ENCODE data around the gene UNC93A.
"Not testable (repeated sequence)": the region's sequence is repeated elsewhere in the genome, so short reads cannot be mapped to it uniquely, and the experiment has no call there.

Gene UNC93A

GRCh38 chr6:167345960-167346359 lies 54.8 kb downstream of the UNC93A start:
- DNase-seq, result no peak

DNA sequence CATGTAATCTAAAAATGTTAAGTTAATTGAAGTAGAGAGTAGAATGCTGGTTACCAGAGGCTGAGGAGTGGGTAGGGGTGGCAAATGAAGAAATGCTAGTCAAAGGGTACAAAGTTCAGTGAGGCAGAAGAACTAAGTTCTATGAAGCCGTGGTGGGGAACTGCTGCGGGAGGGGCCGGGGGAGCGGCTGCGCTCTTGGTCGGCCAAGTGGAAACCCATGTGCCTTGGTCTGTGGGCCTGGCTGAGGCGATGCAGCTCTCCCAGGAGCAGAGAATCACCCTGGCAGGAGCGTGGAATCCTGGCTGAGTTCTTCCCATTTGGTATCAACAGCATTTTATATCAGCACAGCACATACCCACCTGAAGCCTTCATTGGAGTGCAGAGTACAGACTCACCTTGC lies 56.1 kb downstream of the UNC93A start:
- no peak for DNase-seq

GRCh38 chr6:167349631-167350274 lies 58.6 kb downstream of the UNC93A start:
- DNase-seq, result no peak

- DNase-seq, result no peak
These were observed 59.2 kb downstream of the UNC93A start for GRCh38 chr6:167350275-167350696.

- DNase-seq, result peak; percentile 76
These were observed 59.9 kb downstream of the UNC93A start for GRCh38 chr6:167350731-167351655.

DNA sequence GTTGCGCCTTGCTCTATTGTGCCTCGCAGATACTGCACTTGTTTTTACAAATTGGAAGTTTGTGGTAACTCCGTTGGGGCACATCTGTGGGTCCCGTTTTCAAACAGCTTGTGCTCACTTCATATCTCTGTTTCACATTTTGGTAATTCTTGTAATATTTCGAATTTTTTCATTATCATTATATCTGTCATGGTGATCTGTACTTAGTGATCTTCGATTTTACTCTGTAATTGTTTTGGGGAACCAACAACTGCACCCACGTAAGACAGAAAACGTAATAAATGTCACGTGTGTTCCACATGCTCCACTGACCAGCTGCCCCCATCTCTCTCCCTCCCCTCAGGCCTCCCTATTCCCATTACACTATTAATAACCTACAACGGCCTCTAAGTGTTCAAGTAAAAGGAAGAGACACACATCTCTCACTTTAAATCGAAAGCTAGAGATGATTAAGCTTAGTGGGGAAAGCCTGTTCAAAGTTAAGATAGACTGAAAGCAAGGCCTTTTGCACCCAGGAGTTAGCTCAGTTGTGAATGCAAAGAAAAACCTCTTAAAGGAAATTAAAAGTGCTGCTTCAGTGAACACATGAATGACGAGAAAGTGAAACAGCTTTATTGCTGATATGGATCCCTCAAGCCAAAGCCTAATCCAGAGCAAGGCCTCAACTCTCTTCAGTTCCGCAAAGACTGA lies 60.7 kb downstream of the UNC93A start:
- no peak for DNase-seq

DNA sequence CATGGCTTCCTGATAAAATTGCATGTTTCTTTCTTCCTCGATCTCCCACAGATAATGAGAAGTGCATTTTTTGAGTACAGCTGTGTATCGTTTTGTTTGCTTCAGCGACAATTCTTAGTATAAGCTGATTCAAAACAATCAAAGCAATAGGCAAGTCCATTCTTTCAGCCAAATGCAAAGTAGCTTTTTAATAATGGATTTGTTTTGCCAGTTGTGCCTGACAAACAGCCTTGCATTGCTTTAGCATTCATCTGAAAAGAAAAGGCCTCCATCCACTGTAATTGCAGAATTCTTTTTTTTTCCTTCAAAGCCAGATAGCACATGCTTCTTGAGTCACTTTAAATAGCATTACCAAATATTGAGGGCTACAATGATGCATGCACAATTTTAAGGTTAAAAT lies 65.8 kb downstream of the UNC93A start:
- DNase-seq, result no peak

- DNase-seq, result not testable (repeated sequence)
These were observed 67.3 kb downstream of the UNC93A start for GRCh38 chr6:167358394-167358793.

GRCh38 chr6:167361170-167361569 lies 70.1 kb downstream of the UNC93A start:
- DNase-seq, result not testable (repeated sequence)
